Ascending aorta (tissue), 2 donors: ENCODE results near the gene HACD3. TPM values are rescaled to one million over a fixed set of nuclear protein-coding genes. Genes with fewer than 3 reads are reported as not detected.

Source experiments
- DNase-seq, 2 donors: peaks; one replicate each; pipeline ENCODE4 v3.0.0-alpha.2; 2019; ENCODE audit warnings: low spot score in 2 of 2
- H3K27ac ChIP-seq, 2 donors: fragments of 200-600 bp; sonication (generic); one replicate each; pipeline ENCODE4 v1.5.1; 2016 to 2017; ENCODE audit warnings: mild to moderate bottlenecking in 1 of 2
- H3K27me3 ChIP-seq: fragments of 200-600 bp; sonication (generic); one replicate; pipeline ENCODE4 v1.5.1; 2017
- H3K36me3 ChIP-seq, 2 donors: fragments of 200-600 bp; sonication (generic); one replicate each; pipeline ENCODE4 v1.5.1; 2016
- H3K4me1 ChIP-seq, 2 donors: fragments of 200-600 bp; sonication (generic); one replicate each; pipeline ENCODE4 v1.5.1; 2016 to 2017; ENCODE audit warnings: mild to moderate bottlenecking in 1 of 2
- H3K4me3 ChIP-seq, 2 donors: fragments of 200-600 bp; sonication (generic); one replicate each; pipeline ENCODE4 v1.5.1; 2016 to 2017; ENCODE audit warnings: mild to moderate bottlenecking in 1 of 2
- H3K9me3 ChIP-seq, 2 donors: fragments of 200-600 bp; sonication (generic); one replicate each; pipeline ENCODE4 v1.5.1; 2016
- intact Hi-C: fragments of 100-400 bp; cut with DNase I; formaldehyde crosslinking; loops from one replicate; pipeline ENCODE4 v1.15.1; 2023
- total RNA-seq: library from RNA; depleted of rRNA; stranded (reverse); fragments of >200 nt; gene quantifications from one replicate; pipeline ENCODE4 v1.1.0, GENCODE V29; 2016
- TF ChIP-seq, protein P1 (sequence below), 3 experiments: fragments of 200-600 bp in 2 of 3; fragments of 450-650 bp in 1 of 3; sonication (generic) in 2 of 3; IDR thresholded peaks; one replicate each; pipeline ENCODE4 v1.5.1; 2016 to 2019; ENCODE audit warnings: antibody characterized with exemption in 3 of 3, mild to moderate bottlenecking in 1 of 3, moderate library complexity in 1 of 3

HACD3 gene
- total RNA-seq, 1 donor from 2014 or later: 46.2 TPM

DNA sequence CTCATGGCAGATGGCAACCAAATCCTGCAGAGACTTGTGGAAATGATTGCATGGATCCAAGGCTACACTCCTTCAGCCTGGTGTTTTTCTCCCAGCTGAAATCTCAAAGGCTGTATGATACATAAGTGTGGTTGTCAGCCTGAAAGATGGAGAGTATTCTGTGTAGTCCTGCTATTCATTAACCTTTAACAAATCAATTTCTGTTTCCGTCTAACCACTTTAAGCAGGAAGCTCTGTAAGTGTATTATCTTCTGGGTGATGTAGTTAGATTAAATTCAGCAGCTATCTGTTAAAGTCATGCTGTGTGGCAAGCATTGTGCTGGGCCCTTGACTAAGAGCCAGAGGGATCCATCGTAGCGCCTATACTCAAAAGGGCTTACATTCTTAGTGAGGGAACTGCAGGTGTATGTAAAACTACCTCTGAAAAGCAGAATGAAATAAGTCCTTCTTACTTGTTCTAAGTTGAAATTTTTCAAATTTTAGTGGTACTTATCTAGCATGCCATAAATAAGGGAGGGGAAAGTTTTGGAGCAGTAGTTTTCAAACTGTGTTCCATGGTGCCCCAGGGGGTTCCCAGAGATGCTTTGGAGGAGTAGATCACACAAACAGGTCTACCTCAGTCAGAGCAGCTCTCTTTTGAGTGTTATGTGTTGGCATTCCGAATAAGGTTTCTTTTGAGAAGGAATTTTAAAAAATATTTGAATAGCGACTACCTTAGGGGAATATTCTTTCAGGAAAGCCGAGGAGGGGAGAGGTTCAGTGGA lies 28.9 kb downstream of the HACD3 start:
- Histone ChIP-seq H3K4me3 (no peak overlapping the region), H3K9me3 (no peaks in the 10 kb centered on the region), H3K4me1 (no peaks in the 10 kb centered on the region), H3K36me3 (peaks cover 32 to 55% of the 10 kb centered on the region in 2 donors), H3K27me3 (no peaks in the 10 kb centered on the region), H3K27ac (no peak overlapping the region)
- TF ChIP-seq, protein P1, sequence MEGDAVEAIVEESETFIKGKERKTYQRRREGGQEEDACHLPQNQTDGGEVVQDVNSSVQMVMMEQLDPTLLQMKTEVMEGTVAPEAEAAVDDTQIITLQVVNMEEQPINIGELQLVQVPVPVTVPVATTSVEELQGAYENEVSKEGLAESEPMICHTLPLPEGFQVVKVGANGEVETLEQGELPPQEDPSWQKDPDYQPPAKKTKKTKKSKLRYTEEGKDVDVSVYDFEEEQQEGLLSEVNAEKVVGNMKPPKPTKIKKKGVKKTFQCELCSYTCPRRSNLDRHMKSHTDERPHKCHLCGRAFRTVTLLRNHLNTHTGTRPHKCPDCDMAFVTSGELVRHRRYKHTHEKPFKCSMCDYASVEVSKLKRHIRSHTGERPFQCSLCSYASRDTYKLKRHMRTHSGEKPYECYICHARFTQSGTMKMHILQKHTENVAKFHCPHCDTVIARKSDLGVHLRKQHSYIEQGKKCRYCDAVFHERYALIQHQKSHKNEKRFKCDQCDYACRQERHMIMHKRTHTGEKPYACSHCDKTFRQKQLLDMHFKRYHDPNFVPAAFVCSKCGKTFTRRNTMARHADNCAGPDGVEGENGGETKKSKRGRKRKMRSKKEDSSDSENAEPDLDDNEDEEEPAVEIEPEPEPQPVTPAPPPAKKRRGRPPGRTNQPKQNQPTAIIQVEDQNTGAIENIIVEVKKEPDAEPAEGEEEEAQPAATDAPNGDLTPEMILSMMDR (IDR thresholded peaks at IDR 0.05): no peak
- intact Hi-C loops: no loop called here
- no peak for DNase-seq

DNA sequence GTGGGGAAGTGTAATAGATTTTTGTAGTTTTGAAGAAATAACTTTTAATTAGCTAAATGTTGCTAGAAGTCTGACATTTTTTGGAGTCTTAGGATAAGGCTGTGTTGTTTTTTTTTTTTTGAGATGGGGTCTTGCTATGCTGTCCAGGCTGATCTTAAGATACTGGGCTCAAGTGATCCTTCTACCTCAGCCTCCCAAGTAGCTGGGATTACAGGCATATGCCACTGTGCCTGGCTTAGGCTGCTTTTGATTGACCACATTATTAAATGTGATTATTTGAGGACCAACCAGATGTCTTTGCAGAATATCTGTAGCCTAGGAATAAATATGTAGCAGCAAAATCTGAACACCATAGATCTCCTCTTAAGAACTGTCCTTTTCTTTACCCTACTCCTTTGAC lies 29.7 kb downstream of the HACD3 start:
- Histone ChIP-seq H3K36me3 (peaks cover 33 to 60% of the 10 kb centered on the region in 2 donors), H3K9me3 (no peaks in the 10 kb centered on the region), H3K27me3 (no peaks in the 10 kb centered on the region), H3K27ac (no peak overlapping the region), H3K4me3 (no peak overlapping the region), H3K4me1 (no peaks in the 10 kb centered on the region)
- no peak for DNase-seq
- intact Hi-C loops: no loop called here
- TF ChIP-seq, protein P1 (IDR thresholded peaks at IDR 0.05): no peak

DNA sequence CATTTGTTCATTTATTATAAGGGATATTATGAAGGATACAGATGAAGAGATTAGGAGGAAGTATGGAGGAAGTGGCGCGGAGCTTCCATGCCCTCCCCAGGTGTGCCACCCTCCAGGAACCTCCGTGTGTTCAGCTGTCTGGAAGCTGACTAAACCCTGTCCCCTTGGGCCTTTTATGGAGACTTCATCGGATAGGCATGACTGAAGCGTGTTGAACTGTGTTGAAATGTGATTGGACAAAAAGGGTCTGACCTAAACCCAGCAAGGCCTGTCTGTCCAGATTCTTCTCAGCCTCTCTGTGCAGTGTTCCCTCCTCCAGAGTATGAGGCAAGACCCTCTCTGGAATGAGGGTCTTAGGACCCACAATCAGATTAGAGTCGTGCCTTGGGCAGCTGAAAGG lies 31.7 kb downstream of the HACD3 start:
- Histone ChIP-seq H3K27ac (no peak overlapping the region), H3K4me1 (no peaks in the 10 kb centered on the region), H3K4me3 (no peak overlapping the region), H3K27me3 (no peaks in the 10 kb centered on the region), H3K9me3 (no peaks in the 10 kb centered on the region), H3K36me3 (peaks cover 33 to 53% of the 10 kb centered on the region in 2 donors)
- intact Hi-C loops: no loop called here
- no peak for DNase-seq
- TF ChIP-seq, protein P1 (IDR thresholded peaks at IDR 0.05): no peak

DNA sequence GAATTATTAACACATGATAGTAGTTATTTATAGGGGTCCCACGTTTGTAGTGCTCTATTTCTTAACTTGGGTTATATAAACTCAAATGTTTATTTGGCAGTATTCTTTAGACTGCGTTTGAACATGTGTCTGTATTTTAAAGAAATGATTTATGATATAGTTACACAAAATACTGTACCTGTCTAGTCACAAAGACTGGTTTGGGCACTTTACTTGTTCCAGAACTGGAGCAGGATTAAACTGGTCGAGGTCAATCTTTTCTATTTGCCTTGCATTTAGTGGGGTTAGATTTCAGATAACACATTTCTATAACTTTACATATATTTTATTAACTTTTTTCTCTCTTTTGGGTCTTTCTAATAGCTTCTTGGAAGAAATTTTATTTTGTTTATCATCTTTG lies 39.5 kb downstream of the HACD3 start:
- H3K36me3 ChIP-seq: peaks cover 17 to 52% of the 10 kb centered on the region in 2 donors
- H3K9me3 ChIP-seq: no peaks in the 10 kb centered on the region
- H3K27me3 ChIP-seq: no peaks in the 10 kb centered on the region
- no peaks in the 10 kb centered on the region for H3K4me1 ChIP-seq
- TF ChIP-seq, protein P1 (IDR thresholded peaks at IDR 0.05): no peak
- H3K27ac ChIP-seq: no peak overlapping the region
- H3K4me3 ChIP-seq: no peak overlapping the region
- intact Hi-C loops: no loop called here
- no peak for DNase-seq

DNA sequence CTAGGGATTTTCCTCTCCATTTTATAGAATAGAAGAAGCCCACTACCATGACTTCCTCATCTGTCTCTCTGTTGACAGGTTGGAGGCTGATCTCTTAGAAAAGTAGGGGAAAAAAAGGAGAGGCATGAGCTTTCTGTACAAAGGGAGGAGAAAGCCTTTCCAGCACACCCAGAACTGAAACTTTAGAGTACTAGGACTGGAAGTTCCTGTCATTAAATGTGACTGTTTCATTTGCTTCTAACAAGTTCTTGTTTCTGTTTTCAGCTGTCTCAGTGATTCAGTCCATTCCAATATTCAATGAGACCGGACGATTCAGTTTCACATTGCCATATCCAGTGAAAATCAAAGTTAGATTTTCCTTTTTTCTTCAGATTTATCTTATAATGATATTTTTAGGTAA lies 41.7 kb downstream of the HACD3 start:
- H3K27me3 ChIP-seq: no peaks in the 10 kb centered on the region
- intact Hi-C loops: no loop called here

More for the DNA sequence above, 41.7 kb downstream of the HACD3 start:
- no peaks in the 10 kb centered on the region for H3K4me1 ChIP-seq
- no peak for DNase-seq
- TF ChIP-seq, protein P1 (IDR thresholded peaks at IDR 0.05): no peak
- no peaks in the 10 kb centered on the region for H3K9me3 ChIP-seq
- no peak overlapping the region for H3K27ac ChIP-seq
- H3K4me3 ChIP-seq: no peak overlapping the region
- peaks cover 12 to 54% of the 10 kb centered on the region in 2 donors for H3K36me3 ChIP-seq
